Gastrocnemius medialis (tissue), 4 donors: ENCODE results near the gene MAVS.

Experiments used
- CTCF ChIP-seq, 5 experiments: fragments of 450-650 bp in 3 of 5; fragments of 200-600 bp in 2 of 5; sonication (generic) in 2 of 5; IDR thresholded peaks in 4 of 5; conservative IDR thresholded peaks in 1 of 5; 1 replicate in 4 of 5; 2 replicates in 1 of 5; pipeline ENCODE4 v1.5.1; 2016 to 2019; ENCODE audit warnings: antibody characterized with exemption in 5 of 5, mild to moderate bottlenecking in 3 of 5, moderate library complexity in 3 of 5
- POLR2A ChIP-seq, 2 donors: fragments of 450-650 bp; IDR thresholded peaks; one replicate each; pipeline ENCODE4 v1.6.1; 2017; ENCODE audit warnings: antibody characterized with exemption in 2 of 2, mild to moderate bottlenecking in 2 of 2, moderate library complexity in 2 of 2

- TF ChIP-seq CTCF (IDR thresholded peaks at IDR 0.05 in 4 of 5, conservative IDR thresholded peaks at IDR 0.05 in 1 of 5) (no peak), POLR2A (IDR thresholded peaks at IDR 0.05) (no peak)
Measured at GRCh38 chr20:3896853-3897583, 50.4 kb downstream of the MAVS start.
